GM23338 (cell line): ENCODE measurements around the gene GPALPP1. TPM values are rescaled to one million over a fixed set of nuclear protein-coding genes. Genes with fewer than 3 reads are reported as not detected.

Experiments
- CREB1 ChIP-seq: fragments of 250-450 bp; sonication (Bioruptor Pico); IDR thresholded peaks from 2 replicates; pipeline ENCODE4 v1.5.0; 2020; ENCODE audit warnings: low read depth, mild to moderate bottlenecking, moderate library complexity
- ETS1 ChIP-seq: IDR thresholded peaks from 2 replicates; pipeline ENCODE4 v1.6.1; 2016; ENCODE audit warnings: antibody characterized with exemption
- EZH2 ChIP-seq: fragments of 200-600 bp; sonication (generic); IDR thresholded peaks from one replicate; pipeline ENCODE4 v1.8.0; 2017; ENCODE audit warnings: antibody characterized with exemption, mild to moderate bottlenecking, low read depth; ENCODE audit not compliant: unreplicated experiment
- EZH2phosphoT487 ChIP-seq: fragments of 200-600 bp; sonication (generic); IDR thresholded peaks from one replicate; pipeline ENCODE4 v1.8.1; 2018; ENCODE audit warnings: antibody characterized with exemption; ENCODE audit not compliant: unreplicated experiment
- POLR2AphosphoS5 ChIP-seq: IDR thresholded peaks from 2 replicates; pipeline ENCODE4 v1.6.1; 2016; ENCODE audit warnings: antibody characterized with exemption, low read depth
- ZNF462 ChIP-seq: fragments of 250-450 bp; sonication (Bioruptor Pico); IDR thresholded peaks from 2 replicates; pipeline ENCODE4 v1.5.0; 2020; ENCODE audit warnings: mild to moderate bottlenecking, moderate library complexity
- polyA plus RNA-seq: library from polyadenylated mRNA; unstranded; fragments of >200 nt; fragmentation: Nextera tagmentation; extraction: Ambion mirVana; gene quantifications from 2 replicates; pipeline ENCODE4 v1.2.1, GENCODE V29; 2016
- total RNA-seq: library from RNA; depleted of rRNA; stranded (reverse); fragments of >200 nt; shearing (Covaris generic); gene quantifications from 2 replicates; pipeline ENCODE4 v1.2.3, GENCODE V29; 2014
- TF ChIP-seq, protein P1 (sequence below): IDR thresholded peaks from one replicate; pipeline ENCODE4 v1.6.1; 2018; ENCODE audit warnings: antibody characterized with exemption; ENCODE audit not compliant: unreplicated experiment

Gene GPALPP1
- total and polyA plus RNA-seq, 2 experiments from 2014 or later = 31.3 to 35.8 TPM

GRCh38 chr13:45064889-45065288 lies 75.6 kb downstream of the GPALPP1 start (continued):
- TF ChIP-seq ZNF462 (CRISPR knock-in tag) (no peak), CREB1 (CRISPR knock-in tag) (no peak), ETS1 (no peak), EZH2 (no peak), POLR2AphosphoS5 (no peak), EZH2phosphoT487 (no peak)
- TF ChIP-seq, protein P1, sequence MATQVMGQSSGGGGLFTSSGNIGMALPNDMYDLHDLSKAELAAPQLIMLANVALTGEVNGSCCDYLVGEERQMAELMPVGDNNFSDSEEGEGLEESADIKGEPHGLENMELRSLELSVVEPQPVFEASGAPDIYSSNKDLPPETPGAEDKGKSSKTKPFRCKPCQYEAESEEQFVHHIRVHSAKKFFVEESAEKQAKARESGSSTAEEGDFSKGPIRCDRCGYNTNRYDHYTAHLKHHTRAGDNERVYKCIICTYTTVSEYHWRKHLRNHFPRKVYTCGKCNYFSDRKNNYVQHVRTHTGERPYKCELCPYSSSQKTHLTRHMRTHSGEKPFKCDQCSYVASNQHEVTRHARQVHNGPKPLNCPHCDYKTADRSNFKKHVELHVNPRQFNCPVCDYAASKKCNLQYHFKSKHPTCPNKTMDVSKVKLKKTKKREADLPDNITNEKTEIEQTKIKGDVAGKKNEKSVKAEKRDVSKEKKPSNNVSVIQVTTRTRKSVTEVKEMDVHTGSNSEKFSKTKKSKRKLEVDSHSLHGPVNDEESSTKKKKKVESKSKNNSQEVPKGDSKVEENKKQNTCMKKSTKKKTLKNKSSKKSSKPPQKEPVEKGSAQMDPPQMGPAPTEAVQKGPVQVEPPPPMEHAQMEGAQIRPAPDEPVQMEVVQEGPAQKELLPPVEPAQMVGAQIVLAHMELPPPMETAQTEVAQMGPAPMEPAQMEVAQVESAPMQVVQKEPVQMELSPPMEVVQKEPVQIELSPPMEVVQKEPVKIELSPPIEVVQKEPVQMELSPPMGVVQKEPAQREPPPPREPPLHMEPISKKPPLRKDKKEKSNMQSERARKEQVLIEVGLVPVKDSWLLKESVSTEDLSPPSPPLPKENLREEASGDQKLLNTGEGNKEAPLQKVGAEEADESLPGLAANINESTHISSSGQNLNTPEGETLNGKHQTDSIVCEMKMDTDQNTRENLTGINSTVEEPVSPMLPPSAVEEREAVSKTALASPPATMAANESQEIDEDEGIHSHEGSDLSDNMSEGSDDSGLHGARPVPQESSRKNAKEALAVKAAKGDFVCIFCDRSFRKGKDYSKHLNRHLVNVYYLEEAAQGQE = no peak
